Loucy (cell line): Measurements from ENCODE around the gene CYB5D1.
A peak's percentile ranks its signal among the peaks of the same experiment; 100 is the strongest.

Experiments used
- H2AFZ ChIP-seq: fragments of 200-600 bp; sonication (generic); 2 replicates; pipeline ENCODE4 v1.6.0; 2016; ENCODE audit warnings: antibody characterized with exemption, mild to moderate bottlenecking, low read length, moderate library complexity
- H3F3A ChIP-seq: fragments of 200-600 bp; 2 replicates; pipeline ENCODE4 v1.6.0; 2016; ENCODE audit warnings: antibody characterized with exemption, low read depth, mild to moderate bottlenecking
- H3K27me3 ChIP-seq: fragments of 200-600 bp; sonication (generic); 2 replicates; pipeline ENCODE4 v1.6.1; 2014; ENCODE audit warnings: low read length, mild to moderate bottlenecking; ENCODE audit not compliant: insufficient read depth, poor library complexity, severe bottlenecking
- H3K36me3 ChIP-seq: fragments of 200-600 bp; sonication (generic); 2 replicates; pipeline ENCODE4 v1.6.1; 2016; ENCODE audit warnings: low read length; ENCODE audit not compliant: insufficient read depth
- H3K4me1 ChIP-seq: fragments of 200-600 bp; sonication (generic); 2 replicates; pipeline ENCODE4 v1.5.1; 2014; ENCODE audit warnings: low read length, mild to moderate bottlenecking; ENCODE audit not compliant: insufficient read depth, poor library complexity, severe bottlenecking
- H3K4me2 ChIP-seq: fragments of 200-600 bp; sonication (generic); 2 replicates; pipeline ENCODE4 v1.6.0; 2014; ENCODE audit warnings: antibody characterized with exemption, low read length, low read depth, mild to moderate bottlenecking; ENCODE audit not compliant: poor library complexity, severe bottlenecking
- H3K4me3 ChIP-seq: fragments of 200-600 bp; sonication (generic); 2 replicates; pipeline ENCODE4 v1.5.1; 2014; ENCODE audit warnings: low read length, mild to moderate bottlenecking, mixed read lengths; ENCODE audit not compliant: poor library complexity, severe bottlenecking
- H3K79me2 ChIP-seq: fragments of 200-600 bp; sonication (generic); 2 replicates; pipeline ENCODE4 v1.6.1; 2014; ENCODE audit warnings: low read length; ENCODE audit not compliant: insufficient read depth
- H3K9ac ChIP-seq: fragments of 200-600 bp; sonication (generic); 2 replicates; pipeline ENCODE4 v1.6.0; 2014; ENCODE audit warnings: mild to moderate bottlenecking, low read depth, low read length, moderate library complexity; ENCODE audit not compliant: poor library complexity, severe bottlenecking
- H3K9me2 ChIP-seq: fragments of 200-600 bp; sonication (generic); replicated peaks from 2 replicates; pipeline ENCODE4 v1.6.1; 2016; ENCODE audit warnings: low read depth, low read length, mixed read lengths
- H3K9me3 ChIP-seq: fragments of 200-600 bp; sonication (generic); 2 replicates; pipeline ENCODE4 v1.6.1; 2014; ENCODE audit warnings: mild to moderate bottlenecking, antibody characterized with exemption, low read length, low read depth; ENCODE audit not compliant: insufficient read depth
- H4K20me1 ChIP-seq: fragments of 200-600 bp; sonication (generic); 2 replicates; pipeline ENCODE4 v1.6.0; 2014; ENCODE audit warnings: antibody characterized with exemption, low read length, mild to moderate bottlenecking; ENCODE audit not compliant: insufficient read depth, poor library complexity, severe bottlenecking
- CTCF ChIP-seq: fragments of 200-600 bp; sonication (generic); conservative IDR thresholded peaks from 2 replicates; pipeline ENCODE4 v1.5.1; 2014; ENCODE audit warnings: mild to moderate bottlenecking, antibody characterized with exemption, low read length
- EZH2phosphoT487 ChIP-seq: fragments of 200-600 bp; IDR thresholded peaks from 2 replicates; pipeline ENCODE4 v1.6.1; 2018; ENCODE audit warnings: antibody characterized with exemption, mild to moderate bottlenecking, moderate library complexity, borderline replicate concordance

Gene CYB5D1

GRCh38 chr17:7831233-7831632 lies 26.6 kb upstream of the CYB5D1 start:
- Histone ChIP-seq H3K9me3 (no peaks in the 10 kb centered on the region), H2AFZ (no peak overlapping the region), H3K9ac (no peak overlapping the region), H4K20me1 (no peaks in the 10 kb centered on the region), H3K79me2 (peaks cover 4% of the 10 kb centered on the region; the same call in 1 of the 2 replicates), H3K4me2 (no peak overlapping the region), H3K4me1 (peaks cover 14% of the 10 kb centered on the region), H3K4me3 (no peak overlapping the region), H3F3A (peaks cover 11% of the 10 kb centered on the region; the same call in 1 of the 2 replicates), H3K36me3 (no peaks in the 10 kb centered on the region), H3K9me2 (no peaks in the 10 kb centered on the region), H3K27me3 (no peaks in the 10 kb centered on the region)
- TF ChIP-seq EZH2phosphoT487 (no peak), CTCF (no peak)

GRCh38 chr17:7832431-7832830 lies 25.4 kb upstream of the CYB5D1 start:
- Histone ChIP-seq H3K79me2 (peaks cover 10% of the 10 kb centered on the region; the same call in 1 of the 2 replicates), H3K27me3 (no peaks in the 10 kb centered on the region), H3K9me3 (no peaks in the 10 kb centered on the region), H3K4me3 (no peak overlapping the region), H3F3A (peaks cover 15% of the 10 kb centered on the region; the same call in 1 of the 2 replicates), H2AFZ (no peak overlapping the region), H3K9ac (no peak overlapping the region), H3K4me1 (peaks cover 24% of the 10 kb centered on the region), H3K4me2 (no peak overlapping the region), H4K20me1 (no peaks in the 10 kb centered on the region), H3K9me2 (no peaks in the 10 kb centered on the region), H3K36me3 (no peaks in the 10 kb centered on the region)
- TF ChIP-seq EZH2phosphoT487 (no peak), CTCF (no peak)

- Histone ChIP-seq H3K27me3 (no peaks in the 10 kb centered on the region), H3K9me3 (no peaks in the 10 kb centered on the region), H4K20me1 (no peaks in the 10 kb centered on the region), H3K79me2 (peaks cover 16% of the 10 kb centered on the region; the same call in 1 of the 2 replicates), H3K9me2 (no peaks in the 10 kb centered on the region), H3K4me2 (peak overlapping the region; percentile 94), H2AFZ (peak overlapping the region; percentile 50; the same call in 1 of the 2 replicates), H3K4me1 (peaks cover 26% of the 10 kb centered on the region), H3K4me3 (peak overlapping the region; percentile 98), H3K9ac (peak overlapping the region; percentile 23), H3K36me3 (no peaks in the 10 kb centered on the region), H3F3A (peaks cover 15% of the 10 kb centered on the region; the same call in 1 of the 2 replicates)
- no peak for TF ChIP-seq EZH2phosphoT487
- no peak for TF ChIP-seq CTCF
Observed at GRCh38 chr17:7833011-7833794, 24.6 kb upstream of the CYB5D1 start.
